NCI-H345 treated with DMSO at 0.1 percent for 48 hours (cell line): ENCODE measurements around the gene ANKRD13B.

Experiments used
- DNase-seq: peaks from one replicate; lab custom pipeline; 2025; ENCODE audit not compliant: unreplicated experiment; lab: John Stamatoyannopoulos, UW

The ANKRD13B gene

GRCh38 chr17:29568331-29569244 is 24.3 kb upstream of the ANKRD13B start, which contains the start of gene TP53I13:
Gene TP53I13, plus strand, starts transcription at chr17:29568701. Its CDS starts 58 bp downstream, at chr17:29568759.
- DNase-seq, result peak; percentile 33

DNA sequence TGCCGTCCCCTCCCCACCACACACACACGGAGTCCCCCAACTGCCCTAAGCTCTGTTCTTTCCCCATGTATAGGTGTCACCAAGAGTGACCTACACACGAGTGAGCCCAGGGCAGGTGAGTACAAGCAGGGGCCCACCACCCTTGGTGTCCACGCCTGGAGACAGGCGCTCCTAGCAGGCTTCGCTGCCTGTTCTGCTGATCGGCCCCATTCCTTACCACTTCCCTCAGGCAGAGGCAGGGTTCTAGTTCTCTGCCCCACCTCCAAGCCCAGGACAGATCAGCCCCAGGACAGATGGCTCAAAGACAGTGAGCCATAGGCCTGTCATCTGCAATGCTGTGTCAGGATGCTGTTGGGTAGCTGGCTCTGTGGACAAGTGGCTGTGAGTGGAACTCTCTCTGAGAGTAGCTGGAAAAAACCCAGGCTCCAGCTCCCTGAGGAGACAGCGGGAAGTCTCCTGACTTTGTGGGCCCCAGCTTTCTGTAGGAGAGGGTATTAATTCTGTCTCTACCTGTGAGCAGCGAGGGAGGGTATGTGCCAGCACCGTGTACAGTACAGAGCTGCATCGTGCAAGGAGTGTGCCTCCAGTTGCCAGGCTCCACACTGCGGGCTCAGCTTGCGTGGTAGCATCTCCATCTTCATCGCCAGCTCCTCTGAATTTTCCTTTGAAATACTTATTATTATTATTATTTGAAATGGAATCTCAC is 23.5 kb upstream of the ANKRD13B start:
- DNase-seq, result no peak

- DNase-seq, result no peak
These were observed 22.4 kb upstream of the ANKRD13B start for GRCh38 chr17:29570521-29570920.

DNA sequence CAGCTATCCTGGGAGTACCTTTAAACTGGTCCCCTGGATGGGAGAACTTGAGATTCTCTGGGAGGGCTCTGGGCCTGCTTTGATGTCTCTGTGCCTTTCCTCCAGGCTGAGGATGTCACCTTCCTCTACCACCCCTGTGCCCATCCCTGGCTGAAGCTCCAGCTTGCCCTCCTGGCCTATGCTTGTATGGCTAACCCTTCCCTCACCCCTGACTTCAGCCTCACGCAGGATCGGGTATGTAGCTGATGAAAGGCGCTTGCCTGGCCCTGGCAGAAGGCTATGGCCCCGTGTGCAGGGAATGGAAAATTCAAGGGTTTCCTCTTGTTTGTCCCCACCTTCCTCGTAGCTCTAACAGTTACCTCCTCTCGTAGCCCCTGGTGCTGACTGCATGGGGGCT is 21.4 kb upstream of the ANKRD13B start:
- DNase-seq, result no peak

DNA sequence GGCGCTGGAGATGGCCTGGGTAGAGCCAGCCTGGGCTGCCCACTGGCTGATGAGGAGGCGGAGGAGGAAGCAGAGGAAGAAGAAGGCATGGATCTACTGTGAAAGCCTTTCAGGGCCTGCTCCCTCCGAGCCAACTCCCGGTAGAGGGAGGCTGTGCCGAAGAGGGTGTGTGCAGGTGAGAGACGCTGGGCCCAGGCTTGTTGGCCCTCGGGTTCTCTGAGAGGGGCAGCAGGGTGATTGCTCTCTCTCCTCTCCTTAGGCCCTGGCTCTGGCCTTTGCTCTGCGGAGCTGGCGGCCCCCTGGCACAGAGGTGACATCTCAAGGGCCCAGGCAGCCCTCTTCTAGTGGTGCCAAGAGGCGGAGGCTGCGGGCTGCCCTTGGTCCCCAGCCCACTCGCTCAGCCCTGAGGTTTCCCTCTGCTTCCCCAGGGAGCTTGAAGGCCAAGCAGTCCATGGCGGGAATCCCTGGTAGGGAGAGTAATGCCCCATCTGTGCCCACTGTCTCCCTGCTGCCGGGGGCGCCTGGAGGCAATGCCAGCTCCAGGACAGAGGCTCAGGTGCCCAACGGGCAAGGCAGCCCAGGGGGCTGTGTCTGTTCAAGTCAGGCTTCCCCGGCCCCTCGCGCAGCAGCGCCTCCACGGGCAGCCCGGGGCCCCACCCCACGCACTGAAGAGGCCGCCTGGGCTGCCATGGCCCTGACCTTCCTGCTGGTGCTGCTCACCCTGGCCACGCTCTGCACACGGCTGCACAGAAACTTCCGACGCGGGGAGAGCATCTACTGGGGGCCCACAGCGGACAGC is 20.9 kb upstream of the ANKRD13B start:
- DNase-seq, result no peak

- no peak for DNase-seq
These were observed 20.0 kb upstream of the ANKRD13B start for GRCh38 chr17:29572691-29573557.

GRCh38 chr17:29573558-29573869 is 19.4 kb upstream of the ANKRD13B start:
- no peak for DNase-seq

DNA sequence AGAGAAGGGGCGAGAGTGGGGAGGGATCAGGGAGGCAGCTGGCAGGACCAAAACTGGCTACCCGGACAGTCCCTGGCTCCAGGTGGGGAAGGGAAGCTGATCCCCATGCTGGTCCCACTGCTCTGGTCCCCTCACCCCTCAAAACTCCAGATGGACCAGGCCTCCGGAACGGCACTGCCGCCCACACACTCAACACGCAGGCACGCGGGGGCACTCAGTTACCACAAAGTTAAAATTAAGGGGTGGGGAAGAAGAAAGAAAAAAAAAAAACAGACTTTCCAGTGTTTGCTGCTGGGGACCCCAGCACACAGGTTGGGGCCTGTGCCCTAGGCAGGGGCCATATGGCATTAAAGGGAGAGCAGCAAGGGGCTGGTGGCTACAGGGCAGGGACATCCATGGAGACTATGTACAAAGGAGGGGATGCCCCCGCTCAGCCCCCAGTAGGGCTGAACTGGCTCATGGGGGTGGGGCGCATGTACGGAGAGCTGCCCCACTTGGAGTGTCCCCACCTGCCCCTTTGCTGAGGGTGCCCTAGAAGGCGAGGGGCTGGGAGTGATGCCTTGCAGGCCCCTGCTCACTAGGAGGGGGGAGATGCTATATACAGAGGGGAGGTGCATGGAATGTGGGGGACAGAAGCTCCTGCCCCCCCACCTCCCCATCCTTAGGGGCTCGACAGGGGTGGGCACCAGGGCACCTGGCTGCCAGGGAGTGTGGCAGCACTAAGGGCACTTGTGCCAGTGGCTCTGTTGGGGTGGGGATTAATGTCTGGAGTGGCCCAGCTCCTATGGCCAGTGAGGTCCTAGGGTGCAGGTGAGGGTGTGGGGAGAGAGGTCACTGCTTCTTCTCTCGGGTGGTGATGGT is 18.8 kb upstream of the ANKRD13B start:
- no peak for DNase-seq

- no peak for DNase-seq
These were observed 18.0 kb upstream of the ANKRD13B start for GRCh38 chr17:29574732-29575510.

- DNase-seq, result no peak
These were observed 17.3 kb upstream of the ANKRD13B start for GRCh38 chr17:29575511-29576213.

DNA sequence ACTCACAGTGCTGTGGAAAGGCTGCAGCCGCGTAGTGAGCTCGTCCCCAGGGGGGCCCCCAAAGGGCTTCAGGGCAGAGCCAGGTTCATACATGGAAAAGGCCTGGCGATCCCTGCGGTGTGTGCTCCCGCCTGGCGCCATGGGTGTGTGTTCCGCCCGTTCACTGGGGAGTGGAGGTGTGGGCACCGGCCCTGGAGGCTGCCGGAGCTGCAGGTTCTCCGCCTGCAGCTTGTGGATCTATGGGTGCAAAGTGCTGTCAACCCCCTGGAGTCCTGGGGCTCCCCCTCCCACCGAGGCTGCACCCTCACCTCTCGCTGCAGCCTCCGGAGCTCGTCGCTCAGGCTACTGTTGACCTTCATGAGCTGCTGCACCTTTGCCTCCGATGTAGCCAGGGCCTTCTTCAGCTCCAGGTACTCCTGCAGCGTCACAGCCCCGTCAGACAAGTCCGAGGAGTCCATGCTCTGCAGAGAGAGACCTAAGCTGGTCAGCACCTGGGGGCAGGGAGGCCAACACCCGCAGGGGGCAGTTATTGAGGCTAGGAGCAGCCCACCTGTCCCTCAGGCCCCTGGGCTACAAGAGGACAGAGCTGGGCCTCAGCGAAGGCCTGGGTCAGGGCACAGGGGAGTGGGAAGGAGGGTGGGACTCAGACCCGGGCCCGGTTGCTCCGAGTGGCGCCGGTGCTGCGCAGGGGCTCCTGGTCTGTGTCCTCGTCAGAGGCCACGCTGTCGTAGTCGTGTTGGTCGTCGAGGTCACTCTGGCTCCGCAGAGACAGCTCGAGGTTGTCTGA is 16.5 kb upstream of the ANKRD13B start:
- no peak for DNase-seq

DNA sequence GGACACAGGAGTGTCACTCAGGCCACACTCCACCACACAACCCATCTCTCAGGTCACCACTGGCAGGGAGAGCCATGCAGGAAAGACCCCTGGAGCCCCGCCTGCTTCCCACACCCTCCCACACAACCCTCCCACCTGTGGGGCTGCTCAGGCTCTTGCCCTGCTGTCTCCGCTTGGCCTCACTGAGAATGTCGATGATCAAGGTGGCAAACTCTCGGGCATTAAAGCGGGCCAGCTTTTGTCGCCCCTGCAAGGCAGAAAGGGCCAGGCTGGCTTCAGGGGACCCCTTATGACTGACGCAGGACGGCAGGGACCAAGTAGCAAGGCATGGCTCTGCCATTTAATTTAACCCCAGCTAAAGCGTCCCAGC is 15.9 kb upstream of the ANKRD13B start:
- no peak for DNase-seq

GRCh38 chr17:29577385-29578211 is 15.3 kb upstream of the ANKRD13B start:
- DNase-seq, result no peak

DNA sequence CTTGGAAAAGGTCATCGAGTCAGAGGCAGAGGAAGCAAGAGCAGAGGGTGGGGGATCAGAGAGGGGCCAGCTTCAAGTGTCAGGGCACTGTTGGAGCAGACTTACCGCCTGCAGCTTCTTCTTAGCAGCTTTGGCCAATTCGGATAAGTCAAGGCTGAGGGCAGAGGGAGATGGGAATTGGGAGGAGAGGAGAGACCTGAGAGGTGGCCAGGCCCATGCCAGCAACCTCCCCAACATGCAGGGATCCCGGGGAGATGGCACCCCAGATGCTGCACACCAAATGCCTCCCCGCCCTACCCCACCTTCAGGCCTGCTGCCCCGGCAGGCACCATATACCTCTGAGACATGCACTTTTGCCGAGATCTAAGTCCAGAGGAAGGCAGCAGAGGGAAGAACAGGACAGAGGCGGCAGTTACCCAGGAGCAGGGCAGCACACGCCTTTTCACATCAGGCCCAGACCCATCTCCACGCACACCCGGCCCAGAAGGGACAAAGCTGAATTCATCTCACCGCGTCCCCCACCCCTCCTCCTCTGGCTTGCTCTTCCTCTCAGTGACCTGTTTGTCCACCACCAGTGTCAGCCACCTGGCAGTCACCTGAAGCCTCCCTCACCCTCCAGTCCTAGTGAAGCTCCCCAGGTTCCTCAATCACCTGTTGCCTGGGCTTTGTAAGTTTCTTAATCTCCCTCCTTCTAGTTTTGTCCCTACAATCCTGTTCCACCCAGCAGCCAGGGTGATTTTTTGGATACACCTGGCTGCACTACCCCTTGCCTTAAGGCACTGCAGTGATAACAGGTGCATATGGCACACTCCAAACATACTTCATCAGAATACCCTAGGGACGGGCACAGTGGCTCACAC is 14.1 kb upstream of the ANKRD13B start:
- no peak for DNase-seq

GRCh38 chr17:29579866-29580771 is 12.8 kb upstream of the ANKRD13B start:
- DNase-seq, result peak; percentile 53
